Skin of body (tissue), 2 donors: ENCODE data around the gene RPS6KA6. TPM values are rescaled to one million over a fixed set of nuclear protein-coding genes. Genes with fewer than 3 reads are reported as not detected.
"Not testable (repeated sequence)": the region's sequence is repeated elsewhere in the genome, so short reads cannot be mapped to it uniquely, and the experiment has no call there.

Experiments used
- DNase-seq: peaks from one replicate; lab custom pipeline; 2025; lab: John Stamatoyannopoulos, UW
- total RNA-seq: library from RNA; depleted of rRNA; stranded (reverse); fragments of >200 nt; gene quantifications from one replicate; pipeline ENCODE4 v1.2.3, GENCODE V29; 2014

Gene RPS6KA6
- total RNA-seq, 1 donor from 2014 or later, result 6.5 TPM

- DNase-seq, result no peak
These were observed 22.3 kb downstream of the RPS6KA6 start for GRCh38 chrX:84165711-84166110.

- DNase-seq, result no peak
These were observed 25.6 kb downstream of the RPS6KA6 start for GRCh38 chrX:84162401-84162800.

GRCh38 chrX:84161641-84162040 lies 26.4 kb downstream of the RPS6KA6 start:
- no peak for DNase-seq

GRCh38 chrX:84160736-84161135 lies 27.3 kb downstream of the RPS6KA6 start:
- no peak for DNase-seq

GRCh38 chrX:84156821-84157220 lies 31.2 kb downstream of the RPS6KA6 start:
- DNase-seq, result no peak

GRCh38 chrX:84155938-84156337 lies 32.1 kb downstream of the RPS6KA6 start:
- DNase-seq, result no peak

- no peak for DNase-seq
These were observed 34.5 kb downstream of the RPS6KA6 start for GRCh38 chrX:84153538-84153937.

- no peak for DNase-seq
These were observed 43.0 kb downstream of the RPS6KA6 start for GRCh38 chrX:84144991-84145390.

GRCh38 chrX:84144281-84144680 lies 43.7 kb downstream of the RPS6KA6 start:
- DNase-seq, result no peak

GRCh38 chrX:84133023-84133422 lies 55.0 kb downstream of the RPS6KA6 start:
- no peak for DNase-seq

GRCh38 chrX:84123585-84123984 lies 64.4 kb downstream of the RPS6KA6 start:
- DNase-seq, result no peak

GRCh38 chrX:84118769-84119168 lies 69.2 kb downstream of the RPS6KA6 start:
- DNase-seq, result no peak

GRCh38 chrX:84118315-84118714 lies 69.7 kb downstream of the RPS6KA6 start:
- DNase-seq, result no peak

GRCh38 chrX:84108584-84108983 lies 79.4 kb downstream of the RPS6KA6 start:
- DNase-seq, result no peak

GRCh38 chrX:84099120-84099519 lies 88.9 kb downstream of the RPS6KA6 start:
- no peak for DNase-seq

- not testable (repeated sequence) for DNase-seq
These were observed 108.4 kb downstream of the RPS6KA6 start for GRCh38 chrX:84079479-84080197.

GRCh38 chrX:84078991-84079390 lies 109.0 kb downstream of the RPS6KA6 start:
- DNase-seq, result no peak

GRCh38 chrX:84064814-84065213 lies 123.2 kb downstream of the RPS6KA6 start:
- DNase-seq, result no peak

GRCh38 chrX:84064164-84064563 lies 123.8 kb downstream of the RPS6KA6 start:
- no peak for DNase-seq

GRCh38 chrX:84047339-84047738 lies 140.7 kb downstream of the RPS6KA6 start:
- DNase-seq, result no peak

GRCh38 chrX:84046403-84046984 lies 141.5 kb downstream of the RPS6KA6 start:
- no peak for DNase-seq

- no peak for DNase-seq
These were observed 143.9 kb downstream of the RPS6KA6 start for GRCh38 chrX:84044051-84044450.
